ENCODE data around the gene TRIM67.

Gene TRIM67

DNA sequence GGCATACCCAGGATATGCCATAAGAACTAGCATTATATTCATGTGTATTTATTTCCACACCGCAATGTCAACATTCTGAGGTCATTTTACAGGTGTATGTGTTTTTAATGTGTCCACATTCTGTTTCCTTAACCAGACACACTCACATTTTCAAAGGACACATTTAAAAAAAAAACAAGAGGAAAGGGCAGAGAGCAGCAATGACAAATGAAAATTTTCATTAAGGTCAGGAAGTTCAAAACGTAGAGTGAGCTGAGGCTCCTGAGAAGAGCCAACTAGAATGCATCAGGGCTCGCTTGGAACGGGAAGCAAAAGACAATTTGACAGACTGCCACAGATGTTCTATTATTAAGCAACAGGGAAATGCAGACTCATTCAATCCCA is 74.3 kb downstream of the TRIM67 start:
- Histone ChIP-seq H3K4me1 (no peaks in the 10 kb centered on the region), H3K4me3 (ENCODE audit: low read depth, low read length) (no peak overlapping the region), H3K9me3 (no peaks in the 10 kb centered on the region), H3K27me3 (no peaks in the 10 kb centered on the region), H3K36me3 (peaks cover 8% of the 10 kb centered on the region; the same call in 1 of the 2 replicates)
- DNase-seq = no peak
- TF ChIP-seq CTCF (IDR thresholded peaks at IDR 0.05; ENCODE audit: low read depth, low read length) = no peak

- Histone ChIP-seq H3K4me1 (no peaks in the 10 kb centered on the region), H3K36me3 (peaks cover 8% of the 10 kb centered on the region; the same call in 1 of the 2 replicates), H3K27me3 (no peaks in the 10 kb centered on the region), H3K9me3 (no peaks in the 10 kb centered on the region), H3K4me3 (ENCODE audit: low read depth, low read length) (no peak overlapping the region)
- DNase-seq = no peak
- no peak for TF ChIP-seq CTCF (IDR thresholded peaks at IDR 0.05; ENCODE audit: low read depth, low read length)
Measured at GRCh38 chr1:231236938-231237337, 75.1 kb downstream of the TRIM67 start.

DNA sequence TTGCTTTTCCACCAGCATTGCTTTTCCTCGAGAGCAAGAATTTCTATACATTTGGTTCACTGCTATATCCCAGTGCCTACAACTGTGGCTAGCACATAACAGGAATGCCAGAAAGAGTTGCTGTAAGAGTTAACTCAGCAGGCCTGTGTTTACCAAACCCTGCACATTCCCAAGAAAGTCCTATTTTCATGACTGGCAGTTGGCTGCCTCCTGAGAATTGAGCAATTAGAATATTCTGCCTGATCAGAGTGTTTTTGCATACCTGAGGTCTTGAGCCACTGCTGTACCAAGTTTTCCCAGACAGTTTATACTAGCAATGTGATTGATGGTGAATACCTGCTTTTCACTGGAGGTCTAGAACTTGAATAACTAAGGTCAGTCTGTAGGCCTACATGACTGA is 76.4 kb downstream of the TRIM67 start:
- TF ChIP-seq CTCF (IDR thresholded peaks at IDR 0.05; ENCODE audit: low read depth, low read length) = no peak
- H3K36me3 ChIP-seq = peaks cover 8% of the 10 kb centered on the region; the same call in 1 of the 2 replicates

GRCh38 chr1:231240531-231240882 is 78.6 kb downstream of the TRIM67 start:
- Histone ChIP-seq H3K4me3 (ENCODE audit: low read depth, low read length) (peak overlapping the region; percentile 95), H3K9me3 (no peaks in the 10 kb centered on the region), H3K27me3 (no peaks in the 10 kb centered on the region), H3K4me1 (no peaks in the 10 kb centered on the region), H3K36me3 (peaks cover 7% of the 10 kb centered on the region; the same call in 1 of the 2 replicates)
- no peak for DNase-seq
- no peak for TF ChIP-seq CTCF (IDR thresholded peaks at IDR 0.05; ENCODE audit: low read depth, low read length)

More for the DNA sequence above, 76.4 kb downstream of the TRIM67 start:
- H3K4me1 ChIP-seq = no peaks in the 10 kb centered on the region
- H3K27me3 ChIP-seq = no peaks in the 10 kb centered on the region
- DNase-seq = no peak
- no peak overlapping the region for H3K4me3 ChIP-seq (ENCODE audit: low read depth, low read length)
- no peaks in the 10 kb centered on the region for H3K9me3 ChIP-seq

DNA sequence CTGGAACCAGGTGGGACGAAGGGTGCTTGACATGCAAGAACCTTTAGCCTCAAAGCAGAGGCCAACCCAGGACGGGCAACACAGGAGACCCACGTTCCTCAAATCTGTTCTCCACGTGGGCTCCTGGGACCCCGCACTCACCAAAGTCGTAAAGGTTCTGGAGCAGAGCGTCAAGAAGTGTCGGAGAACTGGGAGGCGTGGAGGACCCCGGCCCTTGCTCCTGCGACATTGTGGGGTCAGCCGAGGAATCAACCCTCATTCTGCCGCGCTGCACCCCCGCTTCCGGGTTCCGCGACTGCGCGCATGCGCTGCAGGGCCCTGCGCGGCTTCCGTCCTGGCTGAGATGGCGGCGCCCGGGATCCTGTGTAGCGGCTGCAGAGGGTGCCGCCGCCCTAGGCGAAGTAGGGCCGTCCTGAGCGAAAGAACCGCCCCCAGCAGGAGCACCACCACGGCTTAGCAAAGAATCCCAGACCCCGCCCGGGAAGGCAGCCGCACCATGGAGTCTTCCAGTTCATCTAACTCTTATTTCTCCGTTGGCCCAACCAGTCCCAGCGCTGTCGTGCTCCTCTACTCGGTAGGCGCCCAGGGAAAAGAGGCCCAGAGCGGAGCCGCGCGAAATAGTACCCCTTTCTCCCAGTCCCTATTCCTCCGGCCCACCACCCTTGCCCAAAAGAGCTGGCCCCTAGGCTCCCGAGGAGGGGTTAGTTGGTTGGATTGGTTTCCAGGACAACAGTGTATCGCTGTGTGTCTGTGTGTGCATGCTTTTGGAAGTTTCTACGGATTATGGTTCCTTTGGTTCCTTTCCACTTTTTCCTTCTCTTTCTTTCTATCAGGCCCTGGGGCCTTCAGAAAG is 79.3 kb downstream of the TRIM67 start, which contains the start of gene GNPAT:
Gene GNPAT, plus strand, starts transcription at position 330 of the 853 bp plus-strand sequence. Its CDS starts 167 bp downstream, at position 497.
- peaks cover 3% of the 10 kb centered on the region; the same call in 1 of the 2 replicates for H3K36me3 ChIP-seq
- DNase-seq = peak; percentile 91
- peak within 1 kb of the TSS; percentile 95 for H3K4me3 ChIP-seq (ENCODE audit: low read depth, low read length)
- H3K4me1 ChIP-seq = no peaks in the 10 kb centered on the region
- TF ChIP-seq CTCF (IDR thresholded peaks at IDR 0.05; ENCODE audit: low read depth, low read length) = no peak
- no peaks in the 10 kb centered on the region for H3K27me3 ChIP-seq
- H3K9me3 ChIP-seq = no peaks in the 10 kb centered on the region

DNA sequence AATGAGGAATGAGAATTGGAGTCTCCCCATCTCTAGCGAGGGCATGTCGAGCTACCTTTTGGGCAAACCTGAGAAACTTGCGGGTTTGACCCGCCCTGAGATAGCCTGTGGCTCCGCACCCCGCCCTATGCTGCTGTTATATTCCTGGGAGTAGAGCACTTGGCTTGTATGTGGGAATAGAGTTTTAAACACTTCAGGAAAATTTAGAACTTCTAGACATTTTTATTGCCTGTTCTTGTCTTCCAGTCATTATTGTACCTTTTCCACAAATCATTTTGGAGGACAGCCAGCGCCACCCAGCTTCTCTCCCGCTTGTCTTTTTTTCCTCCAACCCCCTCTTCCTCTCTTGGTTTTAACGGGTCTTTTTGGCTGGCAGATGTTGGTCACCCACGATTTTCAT is 79.9 kb downstream of the TRIM67 start:
- no peak for TF ChIP-seq CTCF (IDR thresholded peaks at IDR 0.05; ENCODE audit: low read depth, low read length)
- DNase-seq = peak; percentile 25
- Histone ChIP-seq H3K9me3 (no peaks in the 10 kb centered on the region), H3K4me1 (no peaks in the 10 kb centered on the region), H3K4me3 (ENCODE audit: low read depth, low read length) (peak overlapping the region; percentile 95), H3K36me3 (0 out of 2 replicates have a peak, but pooled peaks cover 3% of the 10 kb centered on the region), H3K27me3 (no peaks in the 10 kb centered on the region)

Measured in BE2C (cell line).